GM12873 (cell line): ENCODE results near the gene CSRNP3.

Source experiments
- TF ChIP-seq, protein P1 (sequence below): IDR thresholded peaks from 2 replicates; pipeline ENCODE4 v1.5.1; 2012; ENCODE audit warnings: low read depth, mild to moderate bottlenecking, moderate library complexity, low read length, control low read depth; ENCODE audit not compliant: insufficient read depth; ENCODE audit errors: missing control alignments

Gene CSRNP3, protein sequence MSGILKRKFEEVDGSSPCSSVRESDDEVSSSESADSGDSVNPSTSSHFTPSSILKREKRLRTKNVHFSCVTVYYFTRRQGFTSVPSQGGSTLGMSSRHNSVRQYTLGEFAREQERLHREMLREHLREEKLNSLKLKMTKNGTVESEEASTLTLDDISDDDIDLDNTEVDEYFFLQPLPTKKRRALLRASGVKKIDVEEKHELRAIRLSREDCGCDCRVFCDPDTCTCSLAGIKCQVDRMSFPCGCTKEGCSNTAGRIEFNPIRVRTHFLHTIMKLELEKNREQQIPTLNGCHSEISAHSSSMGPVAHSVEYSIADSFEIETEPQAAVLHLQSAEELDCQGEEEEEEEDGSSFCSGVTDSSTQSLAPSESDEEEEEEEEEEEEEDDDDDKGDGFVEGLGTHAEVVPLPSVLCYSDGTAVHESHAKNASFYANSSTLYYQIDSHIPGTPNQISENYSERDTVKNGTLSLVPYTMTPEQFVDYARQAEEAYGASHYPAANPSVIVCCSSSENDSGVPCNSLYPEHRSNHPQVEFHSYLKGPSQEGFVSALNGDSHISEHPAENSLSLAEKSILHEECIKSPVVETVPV

DNA sequence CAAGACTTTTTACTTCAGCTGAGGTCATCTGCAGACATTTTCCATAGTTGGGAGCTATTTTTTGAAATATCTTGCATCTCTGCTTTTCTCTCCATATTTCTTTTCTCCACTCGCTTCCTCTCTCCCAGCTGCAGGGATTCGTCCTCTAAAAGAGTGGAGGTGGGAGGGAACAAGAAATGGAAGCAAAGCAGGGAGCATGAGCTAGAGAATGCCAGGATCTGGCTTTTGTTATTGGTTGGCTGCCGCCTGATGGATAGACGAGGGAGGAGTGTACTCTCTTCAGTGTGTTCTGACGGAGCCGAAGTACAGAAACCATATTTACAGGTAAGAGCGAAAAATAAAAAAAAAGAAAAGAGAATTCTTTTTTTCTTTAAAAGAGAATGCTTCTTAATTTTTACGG lies at the start of gene CSRNP3:
Gene CSRNP3, plus strand, starts transcription at position 282 of the 400 bp plus-strand sequence. CDS start 125,368 bp downstream, outside the sequence.
- TF ChIP-seq, protein P1, sequence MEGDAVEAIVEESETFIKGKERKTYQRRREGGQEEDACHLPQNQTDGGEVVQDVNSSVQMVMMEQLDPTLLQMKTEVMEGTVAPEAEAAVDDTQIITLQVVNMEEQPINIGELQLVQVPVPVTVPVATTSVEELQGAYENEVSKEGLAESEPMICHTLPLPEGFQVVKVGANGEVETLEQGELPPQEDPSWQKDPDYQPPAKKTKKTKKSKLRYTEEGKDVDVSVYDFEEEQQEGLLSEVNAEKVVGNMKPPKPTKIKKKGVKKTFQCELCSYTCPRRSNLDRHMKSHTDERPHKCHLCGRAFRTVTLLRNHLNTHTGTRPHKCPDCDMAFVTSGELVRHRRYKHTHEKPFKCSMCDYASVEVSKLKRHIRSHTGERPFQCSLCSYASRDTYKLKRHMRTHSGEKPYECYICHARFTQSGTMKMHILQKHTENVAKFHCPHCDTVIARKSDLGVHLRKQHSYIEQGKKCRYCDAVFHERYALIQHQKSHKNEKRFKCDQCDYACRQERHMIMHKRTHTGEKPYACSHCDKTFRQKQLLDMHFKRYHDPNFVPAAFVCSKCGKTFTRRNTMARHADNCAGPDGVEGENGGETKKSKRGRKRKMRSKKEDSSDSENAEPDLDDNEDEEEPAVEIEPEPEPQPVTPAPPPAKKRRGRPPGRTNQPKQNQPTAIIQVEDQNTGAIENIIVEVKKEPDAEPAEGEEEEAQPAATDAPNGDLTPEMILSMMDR, result no peak

DNA sequence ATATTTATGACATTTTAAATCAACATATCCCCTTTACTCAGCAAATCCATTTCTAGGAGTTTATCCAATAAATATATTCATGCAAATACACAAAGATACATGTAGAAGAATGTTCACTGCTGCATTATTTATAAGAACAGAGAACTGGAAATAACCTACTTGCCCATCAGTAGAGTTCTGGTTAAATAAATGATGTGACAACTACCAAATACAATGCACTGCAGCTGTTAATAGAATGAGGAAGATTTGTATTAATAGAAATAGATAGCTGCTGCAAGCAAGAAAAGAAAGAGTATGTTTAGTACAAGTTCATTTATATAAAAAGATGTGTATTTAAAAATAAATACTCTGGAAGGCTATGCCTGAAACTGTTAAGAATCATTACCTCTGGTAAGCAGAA lies 49.3 kb upstream of the CSRNP3 start:
- TF ChIP-seq, protein P1, result no peak

DNA sequence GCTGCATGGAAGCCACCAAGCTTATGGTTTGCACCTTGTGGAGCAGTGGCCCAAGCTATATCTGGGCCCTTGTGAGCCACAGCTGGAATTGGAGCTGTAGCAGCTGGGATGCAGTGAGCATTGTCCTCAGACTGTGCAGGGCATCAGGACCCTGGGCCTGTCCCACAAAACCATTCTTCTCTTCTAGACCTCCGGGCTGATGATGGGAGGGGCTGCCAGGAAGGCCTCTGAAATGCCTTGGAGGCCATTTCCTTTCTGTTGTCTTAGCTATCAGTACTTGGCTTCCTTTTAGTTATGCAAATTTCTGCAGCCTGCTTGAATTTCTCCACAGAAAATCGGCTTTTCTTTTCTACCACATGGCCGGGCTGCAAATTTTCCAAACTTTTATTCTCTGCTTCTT lies 46.4 kb upstream of the CSRNP3 start:
- TF ChIP-seq, protein P1, result no peak

DNA sequence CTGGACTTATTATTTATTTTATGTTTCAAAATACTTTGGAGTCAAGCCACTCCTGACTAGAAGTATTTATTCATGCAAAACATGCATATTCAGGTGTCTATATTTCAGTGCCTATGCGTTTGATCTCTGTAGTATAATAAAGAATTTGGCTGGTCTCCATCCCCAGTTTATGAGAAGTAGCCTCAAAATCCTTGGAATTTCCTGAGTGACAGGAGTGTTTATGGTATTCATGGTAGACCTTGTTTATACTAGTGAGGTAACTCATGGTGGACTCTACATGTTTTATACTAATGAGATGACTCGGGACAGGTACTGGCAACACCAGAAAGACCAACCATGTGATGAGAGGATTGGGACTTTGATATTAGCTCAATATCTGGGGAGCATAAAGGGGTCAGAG lies 43.9 kb upstream of the CSRNP3 start:
- TF ChIP-seq, protein P1, result no peak

DNA sequence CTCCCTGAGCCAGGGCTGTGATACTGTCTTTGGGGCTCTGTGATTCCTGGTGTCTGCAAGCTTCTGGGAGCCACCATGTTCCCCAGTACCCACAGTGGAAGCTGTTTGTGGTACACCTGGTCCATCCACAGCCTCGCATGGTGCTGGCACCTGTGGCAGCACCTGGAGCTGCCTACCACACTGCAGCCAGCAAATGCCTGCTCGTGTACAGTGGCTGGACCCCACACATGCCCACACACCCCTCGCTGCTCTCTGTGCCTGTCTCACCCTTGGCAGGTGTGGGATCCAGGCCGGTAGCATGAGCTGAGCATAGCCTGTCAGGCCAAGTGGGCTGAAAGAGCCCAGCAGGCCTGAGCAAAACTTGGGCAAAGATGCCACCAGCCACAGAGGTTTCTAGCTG lies 41.8 kb upstream of the CSRNP3 start:
- TF ChIP-seq, protein P1, result no peak

DNA sequence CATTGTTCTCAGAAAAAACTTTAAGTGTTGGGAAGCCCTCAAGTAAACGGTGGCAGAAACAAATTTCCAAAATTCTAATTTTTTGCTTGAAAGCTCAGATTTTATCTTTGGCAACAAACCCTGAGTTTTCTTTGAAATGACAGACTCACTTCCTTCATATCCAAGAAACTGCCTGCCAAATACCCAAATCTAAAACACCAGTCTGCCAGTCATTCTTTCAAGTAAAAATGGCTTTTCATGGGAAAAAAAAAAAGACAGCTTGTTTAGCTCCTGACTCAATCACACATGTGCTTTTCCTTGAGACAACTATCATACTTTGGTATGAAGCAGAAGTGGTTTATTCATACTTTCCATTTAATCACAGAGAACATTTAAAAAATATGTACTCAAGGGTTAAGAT lies 40.6 kb upstream of the CSRNP3 start:
- TF ChIP-seq, protein P1, result no peak

DNA sequence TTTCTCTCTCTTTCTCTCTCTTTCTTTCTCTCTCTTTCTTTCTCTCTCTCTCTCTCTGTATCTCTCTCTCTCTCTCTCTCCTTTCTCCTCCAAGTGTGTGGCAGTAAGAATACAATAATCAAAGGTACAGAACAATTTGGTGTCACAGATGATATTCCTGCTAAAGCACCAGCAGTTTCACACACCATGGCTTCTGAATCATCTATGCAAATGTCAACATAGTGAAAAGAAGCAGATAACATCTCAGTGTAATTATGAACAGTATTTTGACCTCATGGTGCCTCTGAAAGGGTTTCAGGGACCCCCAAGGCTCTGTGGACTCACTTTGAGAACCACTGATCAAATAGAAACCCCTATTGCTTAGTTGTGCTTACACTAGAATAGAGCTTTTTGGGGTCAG lies 38.5 kb upstream of the CSRNP3 start:
- TF ChIP-seq, protein P1, result no peak
